ENCODE measurements around the gene CLN6.
"Not testable (repeated sequence)": the region's sequence is repeated elsewhere in the genome, so short reads cannot be mapped to it uniquely, and the experiment has no call there.

CLN6 gene

GRCh38 chr15:68184616-68185480 is 44.7 kb downstream of the CLN6 start:
- in situ Hi-C loops (cut with MboI; ENCODE audit: low sequenced_read_pairs, unreplicated experiment) = no loop called here
- no peak for DNase-seq (ENCODE audit: low spot score)
- TF ChIP-seq CTCF (IDR thresholded peaks at IDR 0.05; ENCODE audit: borderline replicate concordance, control extremely low read depth, extremely low read depth, insufficient read depth, missing control alignments) = no peak

GRCh38 chr15:68183616-68184315 is 45.8 kb downstream of the CLN6 start:
- TF ChIP-seq CTCF (IDR thresholded peaks at IDR 0.05; ENCODE audit: borderline replicate concordance, control extremely low read depth, extremely low read depth, insufficient read depth, missing control alignments) = no peak
- in situ Hi-C loops (cut with MboI; ENCODE audit: low sequenced_read_pairs, unreplicated experiment) = no loop called here
- DNase-seq (ENCODE audit: low spot score) = no peak

GRCh38 chr15:68177742-68178141 is 51.8 kb downstream of the CLN6 start:
- in situ Hi-C loops (cut with MboI; ENCODE audit: low sequenced_read_pairs, unreplicated experiment) = no loop called here
- no peak for TF ChIP-seq CTCF (IDR thresholded peaks at IDR 0.05; ENCODE audit: borderline replicate concordance, control extremely low read depth, extremely low read depth, insufficient read depth, missing control alignments)
- no peak for DNase-seq (ENCODE audit: low spot score)

- in situ Hi-C loops (cut with MboI; ENCODE audit: low sequenced_read_pairs, unreplicated experiment) = no loop called here
- no peak for DNase-seq (ENCODE audit: low spot score)
- TF ChIP-seq CTCF (IDR thresholded peaks at IDR 0.05; ENCODE audit: borderline replicate concordance, control extremely low read depth, extremely low read depth, insufficient read depth, missing control alignments) = no peak
Measured at GRCh38 chr15:68176601-68177000, 52.9 kb downstream of the CLN6 start.

- DNase-seq (ENCODE audit: low spot score) = no peak
- in situ Hi-C loops (cut with MboI; ENCODE audit: low sequenced_read_pairs, unreplicated experiment) = no loop called here
- no peak for TF ChIP-seq CTCF (IDR thresholded peaks at IDR 0.05; ENCODE audit: borderline replicate concordance, control extremely low read depth, extremely low read depth, insufficient read depth, missing control alignments)
Measured at GRCh38 chr15:68175526-68175925, 54.0 kb downstream of the CLN6 start.

GRCh38 chr15:68173119-68173518 is 56.4 kb downstream of the CLN6 start:
- in situ Hi-C loops (cut with MboI; ENCODE audit: low sequenced_read_pairs, unreplicated experiment) = loop anchor here (25.0 kb wide), 1 partner anchor 311 kb away; no protein-coding TSS in a partner anchor
- TF ChIP-seq CTCF (IDR thresholded peaks at IDR 0.05; ENCODE audit: borderline replicate concordance, control extremely low read depth, extremely low read depth, insufficient read depth, missing control alignments) = no peak
- no peak for DNase-seq (ENCODE audit: low spot score)

- in situ Hi-C loops (cut with MboI; ENCODE audit: low sequenced_read_pairs, unreplicated experiment) = loop anchor here (25.0 kb wide), 1 partner anchor 310 kb away; no protein-coding TSS in a partner anchor
- not testable (repeated sequence) for DNase-seq (ENCODE audit: low spot score)
Measured at GRCh38 chr15:68172037-68172436, 57.5 kb downstream of the CLN6 start.

Measured in GM13976 (cell line).